NCI-H345 treated with DMSO at 0.1 percent for 48 hours (cell line): ENCODE measurements around the gene PTPN6.
A peak's percentile ranks its signal among the peaks of the same experiment; 100 is the strongest.

Source experiments
- DNase-seq: peaks from one replicate; lab custom pipeline; 2025; ENCODE audit not compliant: unreplicated experiment; lab: John Stamatoyannopoulos, UW

Gene PTPN6

DNA sequence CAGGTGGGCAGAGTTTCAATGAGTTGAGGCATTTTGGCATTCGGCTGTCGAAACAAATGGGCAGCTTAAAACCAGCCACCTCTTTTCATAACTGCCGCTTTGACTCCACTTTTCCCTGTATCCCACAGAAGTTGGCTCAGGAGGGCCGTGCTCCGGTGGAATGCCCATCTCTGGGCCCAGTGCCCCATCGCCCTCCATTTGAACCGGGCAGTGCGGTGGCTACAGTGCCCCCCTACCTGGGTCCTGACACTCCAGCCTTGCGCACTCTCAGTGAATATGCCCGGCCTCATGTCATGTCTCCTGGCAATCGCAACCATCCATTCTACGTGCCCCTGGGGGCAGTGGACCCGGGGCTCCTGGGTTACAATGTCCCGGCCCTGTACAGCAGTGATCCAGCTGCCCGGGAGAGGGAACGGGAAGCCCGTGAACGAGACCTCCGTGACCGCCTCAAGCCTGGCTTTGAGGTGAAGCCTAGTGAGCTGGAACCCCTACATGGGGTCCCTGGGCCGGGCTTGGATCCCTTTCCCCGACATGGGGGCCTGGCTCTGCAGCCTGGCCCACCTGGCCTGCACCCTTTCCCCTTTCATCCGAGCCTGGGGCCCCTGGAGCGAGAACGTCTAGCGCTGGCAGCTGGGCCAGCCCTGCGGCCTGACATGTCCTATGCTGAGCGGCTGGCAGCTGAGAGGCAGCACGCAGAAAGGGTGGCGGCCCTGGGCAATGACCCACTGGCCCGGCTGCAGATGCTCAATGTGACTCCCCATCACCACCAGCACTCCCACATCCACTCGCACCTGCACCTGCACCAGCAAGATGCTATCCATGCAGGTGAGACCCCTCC is 12.6 kb upstream of the PTPN6 start:
- DNase-seq = no peak

DNA sequence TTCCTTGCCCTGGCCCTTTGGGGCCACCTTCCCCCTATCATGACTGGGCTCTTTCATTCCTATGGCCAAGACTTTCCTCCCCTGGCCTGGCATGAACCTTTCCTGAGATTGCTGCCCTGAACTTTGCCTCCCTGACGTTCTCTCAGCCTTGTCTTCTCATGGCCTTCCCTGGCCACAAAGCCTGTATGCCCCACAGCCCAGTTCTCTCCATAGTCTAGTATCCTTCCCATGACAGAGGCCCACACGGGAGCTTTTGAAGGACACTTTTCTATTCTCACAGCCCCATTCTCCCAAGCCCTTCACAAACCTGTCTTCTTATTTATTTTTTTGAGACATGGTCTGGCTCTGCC is 12.0 kb upstream of the PTPN6 start:
- no peak for DNase-seq

DNA sequence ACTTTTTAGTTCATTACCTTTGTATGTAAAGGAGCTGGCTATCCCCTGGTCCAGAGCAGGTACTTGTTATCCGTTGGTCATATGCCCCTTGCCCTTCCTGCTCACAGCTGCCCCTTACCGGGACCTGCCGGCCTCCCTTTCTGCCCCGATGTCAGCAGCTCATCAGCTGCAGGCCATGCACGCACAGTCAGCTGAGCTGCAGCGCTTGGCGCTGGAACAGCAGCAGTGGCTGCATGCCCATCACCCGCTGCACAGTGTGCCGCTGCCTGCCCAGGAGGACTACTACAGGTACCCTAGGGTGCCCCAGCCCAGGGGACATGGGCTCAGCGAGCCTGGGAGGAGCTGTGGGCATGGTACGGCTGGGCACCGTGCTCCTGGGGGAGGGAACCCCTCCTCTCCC is 9.9 kb upstream of the PTPN6 start:
- DNase-seq = no peak

GRCh38 chr12:6941782-6942181 is 9.4 kb upstream of the PTPN6 start:
- DNase-seq = no peak

- no peak for DNase-seq
Measured at GRCh38 chr12:6942331-6942665, 8.9 kb upstream of the PTPN6 start.

GRCh38 chr12:6943389-6943721 is 7.8 kb upstream of the PTPN6 start:
- peak; percentile 91 for DNase-seq

DNA sequence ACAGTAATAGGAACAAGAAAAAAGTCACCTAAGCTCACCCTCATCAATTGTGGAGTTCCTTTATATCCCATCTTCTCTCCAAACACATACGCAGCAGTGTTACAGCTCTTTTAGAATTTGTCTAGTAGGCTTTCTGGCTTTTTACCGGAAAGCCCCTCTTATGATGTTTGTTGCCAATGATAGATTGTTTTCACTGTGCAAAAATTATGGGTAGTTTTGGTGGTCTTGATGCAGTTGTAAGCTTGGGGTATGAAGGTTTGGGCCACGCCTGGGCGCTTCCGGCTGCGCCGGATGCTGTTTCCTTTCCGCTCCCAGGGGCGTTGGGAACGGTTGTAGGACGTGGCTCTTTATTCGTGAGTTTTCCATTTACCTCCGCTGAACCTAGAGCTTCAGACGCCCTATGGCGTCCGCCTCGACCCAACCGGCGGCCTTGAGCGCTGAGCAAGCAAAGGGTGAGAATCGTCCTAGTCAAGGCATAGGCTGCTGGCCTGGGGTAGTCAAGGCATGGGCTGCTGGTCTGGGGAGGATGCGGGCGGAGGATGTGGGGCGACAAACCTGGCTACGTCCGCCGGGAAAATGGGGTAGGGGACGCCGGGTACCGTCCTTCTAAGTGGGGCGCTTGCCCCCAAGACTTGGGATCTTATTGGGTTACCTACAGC is 7.3 kb upstream of the PTPN6 start, which contains the start of the genes C12orf57 and RNU7-1:
Gene C12orf57 (plus strand): TSS at position 301 of the 659 bp plus-strand sequence. CDS start 100 bp downstream, at position 401.
Gene RNU7-1 (plus strand): TSS at position 95 of the 659 bp plus-strand sequence.
- DNase-seq = peak; percentile 91

DNA sequence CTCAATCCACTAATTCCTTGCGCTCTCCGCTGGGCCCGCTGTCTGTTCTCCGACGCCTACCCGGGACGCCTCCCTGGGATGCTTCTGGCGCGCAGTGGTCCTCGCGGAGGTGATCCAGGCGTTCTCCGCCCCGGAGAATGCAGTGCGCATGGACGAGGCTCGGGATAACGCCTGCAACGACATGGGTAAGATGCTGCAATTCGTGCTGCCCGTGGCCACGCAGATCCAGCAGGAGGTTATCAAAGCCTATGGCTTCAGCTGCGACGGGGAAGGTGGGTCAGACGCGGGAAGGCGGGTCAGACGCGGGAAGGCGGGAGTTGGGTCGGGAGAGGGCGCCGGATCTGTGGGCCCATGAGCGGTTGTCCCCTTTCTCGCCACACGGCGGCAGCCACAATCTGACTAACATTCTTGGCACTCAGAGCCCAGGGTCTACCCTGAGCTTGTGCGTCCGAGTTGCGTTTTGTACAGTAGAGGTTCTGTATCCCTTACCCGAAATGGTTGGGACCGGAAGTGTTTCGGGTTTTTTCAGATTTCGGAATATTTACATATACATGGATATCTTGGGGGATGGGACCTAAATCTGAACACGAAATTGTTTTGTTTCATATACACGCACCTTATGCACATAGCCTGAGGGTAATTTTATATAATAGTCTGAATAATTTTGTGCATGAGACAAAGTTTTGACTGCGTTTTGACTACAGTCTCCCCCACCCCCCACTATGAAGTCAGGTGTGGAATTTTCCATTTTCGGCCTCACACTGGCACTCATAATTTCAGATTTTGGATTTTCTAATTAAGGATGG is 6.6 kb upstream of the PTPN6 start:
- DNase-seq = peak; percentile 96

GRCh38 chr12:6945613-6946012 is 5.5 kb upstream of the PTPN6 start:
- no peak for DNase-seq

DNA sequence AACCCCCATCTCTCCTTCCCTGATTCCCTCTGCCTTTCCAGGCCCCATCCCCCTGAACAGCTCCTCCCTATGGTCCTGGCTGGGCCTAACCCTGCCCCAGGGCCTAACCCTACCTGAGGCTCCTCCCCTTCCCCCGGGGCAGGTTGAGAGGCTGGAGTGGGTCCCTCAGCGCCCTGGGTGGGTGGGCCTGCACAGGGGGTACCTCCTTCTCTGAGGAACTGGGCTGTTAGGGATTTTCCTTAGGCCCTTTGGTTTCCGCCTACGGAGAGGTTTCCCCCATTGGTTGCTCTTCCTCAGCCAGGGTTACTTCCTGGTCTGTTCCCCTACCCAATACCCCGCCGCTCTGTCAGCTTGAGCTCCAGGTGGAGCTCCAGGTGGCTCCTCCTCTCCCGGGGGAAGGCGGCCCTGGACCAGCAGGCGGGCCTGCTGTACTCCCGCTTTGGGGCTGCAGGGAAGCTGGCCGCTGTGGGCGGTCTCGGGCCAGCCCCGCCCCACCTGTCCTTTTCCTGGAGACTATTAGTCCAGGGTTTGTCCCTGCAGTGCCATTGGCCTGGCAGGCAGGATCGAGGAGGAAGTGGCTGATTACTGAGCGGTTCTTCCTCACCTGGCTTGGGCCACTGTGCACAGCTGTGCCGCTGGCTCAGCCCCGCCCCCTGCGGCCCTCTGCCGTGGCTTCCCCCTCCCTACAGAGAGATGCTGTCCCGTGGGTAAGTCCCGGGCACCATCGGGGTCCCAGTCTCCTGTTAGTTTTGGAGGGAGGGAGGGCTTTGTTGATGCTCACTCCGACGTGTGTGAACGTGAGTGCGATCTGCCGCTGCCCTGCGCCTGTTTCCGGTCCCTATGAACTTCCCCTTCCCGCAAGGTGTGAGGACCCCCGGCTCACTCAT is 4.9 kb upstream of the PTPN6 start:
- peak; percentile 92 for DNase-seq

GRCh38 chr12:6946920-6947374 is 4.2 kb upstream of the PTPN6 start:
- DNase-seq = no peak

GRCh38 chr12:6947615-6948014 is 3.5 kb upstream of the PTPN6 start:
- no peak for DNase-seq

GRCh38 chr12:6948873-6949594 is 2.1 kb upstream of the PTPN6 start:
- no peak for DNase-seq

GRCh38 chr12:6950401-6950801 is 755 bp upstream of the PTPN6 start:
- no peak for DNase-seq

- no peak for DNase-seq
Measured at GRCh38 chr12:6951551-6952120, 480 bp downstream of the PTPN6 start.

GRCh38 chr12:6952121-6952862 is 1.1 kb downstream of the PTPN6 start:
- DNase-seq = no peak

DNA sequence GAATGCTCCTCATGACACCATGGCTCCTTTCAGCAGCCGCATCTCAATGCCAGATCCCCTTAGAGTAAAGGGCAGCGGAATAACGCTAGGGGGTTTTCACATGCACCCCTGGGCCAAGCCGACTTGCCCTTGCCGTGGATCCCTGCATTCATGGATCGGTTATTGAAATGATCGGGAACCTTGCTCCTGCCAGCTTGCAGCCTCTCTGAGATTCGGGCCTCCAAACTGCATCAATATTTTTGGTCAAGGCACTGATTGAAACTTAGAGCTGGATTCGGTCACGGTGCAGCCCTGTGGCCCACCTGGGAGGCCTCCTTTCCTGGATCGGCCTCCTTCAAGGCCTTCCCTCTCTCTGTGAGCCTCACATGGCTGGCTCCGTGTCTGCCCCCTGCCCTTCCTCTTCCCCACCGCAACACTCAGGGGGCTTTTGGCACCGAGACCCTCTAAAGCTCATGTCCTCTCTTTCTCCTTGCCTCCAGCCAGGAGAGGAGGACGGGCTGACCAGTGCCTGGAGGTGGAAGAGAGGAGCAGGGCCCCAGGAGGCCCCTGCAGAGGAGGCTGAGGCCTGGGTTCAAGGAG is 1.8 kb downstream of the PTPN6 start:
- no peak for DNase-seq

DNA sequence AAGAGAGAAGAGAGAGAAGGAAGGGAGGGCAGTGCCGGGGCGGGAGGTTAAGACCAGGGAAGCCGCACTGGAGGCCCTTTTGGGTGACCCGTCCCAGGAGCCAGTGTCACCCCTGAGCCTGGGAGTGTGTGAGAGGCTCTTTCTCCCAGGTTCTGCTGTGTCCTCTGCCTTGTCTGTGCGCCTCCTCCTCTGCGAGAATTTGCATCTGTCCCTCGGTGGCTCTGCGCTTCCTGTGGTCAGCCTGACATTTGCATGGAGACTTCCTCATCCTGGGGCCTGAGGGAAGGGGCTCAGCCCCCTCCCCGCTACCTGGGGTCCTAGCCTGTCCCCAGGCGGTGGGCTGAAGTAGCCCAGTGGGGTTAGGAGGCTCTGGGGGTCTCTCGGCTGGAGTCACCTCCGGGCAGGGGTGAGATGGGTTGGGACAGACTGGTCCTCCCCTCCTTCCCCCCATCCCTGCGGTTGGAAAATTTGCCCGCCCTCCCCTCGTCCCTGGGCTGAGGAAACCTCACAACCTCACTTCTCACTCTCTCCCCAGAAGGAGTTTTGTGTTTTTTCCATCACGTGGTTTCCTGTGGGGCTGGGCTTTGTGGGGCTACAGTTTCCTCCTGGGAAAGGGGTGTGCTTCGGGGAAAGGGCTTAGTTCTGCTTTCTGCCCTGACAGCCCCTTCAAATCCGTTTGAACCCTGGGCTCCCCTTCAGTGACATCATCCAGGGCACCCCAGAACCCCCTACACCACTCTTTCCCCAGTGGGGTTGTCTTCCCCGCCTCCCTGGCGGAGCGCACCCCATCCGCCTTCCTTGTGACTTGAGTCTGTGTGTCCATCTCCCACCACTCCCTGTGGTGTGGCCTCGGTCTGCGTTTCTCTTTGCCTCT is 2.5 kb downstream of the PTPN6 start:
- no peak for DNase-seq
